Keratinocyte (primary cell): ENCODE measurements around the gene ZIC3. TPM values are rescaled to one million over a fixed set of nuclear protein-coding genes. Genes with fewer than 3 reads are reported as not detected.

Experiments
- DNase-seq: peaks from one replicate; pipeline ENCODE4 v3.0.0-alpha.2; 2011; ENCODE audit warnings: low read depth, missing footprints, low spot score
- FAIRE-seq: peaks from 2 replicates; lab custom pipeline; 2011; peaks lifted over from hg19 to GRCh38; lab: Jason Lieb, UNC
- H2AFZ ChIP-seq: 2 replicates; pipeline ENCODE4 v1.6.0; 2012; ENCODE audit warnings: low read length, control low read depth, inconsistent platforms; ENCODE audit not compliant: control insufficient read depth
- H3K27ac ChIP-seq: 2 replicates; pipeline ENCODE4 v1.5.1; 2011; ENCODE audit warnings: low read length; ENCODE audit not compliant: control insufficient read depth, insufficient read depth
- H3K27me3 ChIP-seq: 3 replicates; pipeline ENCODE4 v1.6.0; 2011; ENCODE audit warnings: low read length; ENCODE audit not compliant: control insufficient read depth, insufficient read depth; ENCODE audit errors: extremely low read depth
- H3K36me3 ChIP-seq, 2 experiments: 2 replicates in 1 of 2; 3 replicates in 1 of 2; pipeline ENCODE4 v1.5.1; 2011; ENCODE audit warnings: low read length in 2 of 2, mild to moderate bottlenecking in 1 of 2; ENCODE audit not compliant: control insufficient read depth in 2 of 2, insufficient read depth in 2 of 2; ENCODE audit errors: extremely low read depth in 1 of 2
- H3K4me1 ChIP-seq: 3 replicates; pipeline ENCODE4 v1.5.1; 2011; ENCODE audit warnings: low read length; ENCODE audit not compliant: control insufficient read depth, insufficient read depth; ENCODE audit errors: extremely low read depth
- H3K4me2 ChIP-seq: 3 replicates; pipeline ENCODE4 v1.6.0; 2011; ENCODE audit warnings: low read depth, low read length; ENCODE audit not compliant: control insufficient read depth, insufficient read depth; ENCODE audit errors: extremely low read depth
- H3K4me3 ChIP-seq, 3 experiments: fragments of 200-600 bp in 1 of 3; sonication (generic) in 1 of 3; 2 replicates in 2 of 3; 3 replicates in 1 of 3; pipeline ENCODE4 v1.5.1; 2011 to 2016; ENCODE audit warnings: low read length in 3 of 3, mild to moderate bottlenecking in 3 of 3, control low read depth in 2 of 3, inconsistent platforms in 1 of 3, low read depth in 1 of 3, mixed read lengths in 1 of 3, mixed run types in 1 of 3, moderate library complexity in 1 of 3; ENCODE audit not compliant: control insufficient read depth in 2 of 3, insufficient read depth in 2 of 3; ENCODE audit errors: extremely low read depth in 1 of 3
- H3K79me2 ChIP-seq: 2 replicates; pipeline ENCODE4 v1.6.0; 2012; ENCODE audit warnings: low read length; ENCODE audit not compliant: control insufficient read depth, insufficient read depth
- H3K9ac ChIP-seq: 3 replicates; pipeline ENCODE4 v1.6.0; 2011; ENCODE audit warnings: low read length; ENCODE audit not compliant: control insufficient read depth, insufficient read depth; ENCODE audit errors: extremely low read depth
- H3K9me1 ChIP-seq: 3 replicates; pipeline ENCODE4 v1.6.0; 2011; ENCODE audit warnings: low read length; ENCODE audit not compliant: control insufficient read depth, insufficient read depth; ENCODE audit errors: extremely low read depth
- H3K9me3 ChIP-seq: 2 replicates; pipeline ENCODE4 v1.5.1; 2012; ENCODE audit warnings: low read depth, low read length; ENCODE audit not compliant: control insufficient read depth
- H4K20me1 ChIP-seq: 3 replicates; pipeline ENCODE4 v1.6.0; 2011; ENCODE audit warnings: low read length; ENCODE audit not compliant: control insufficient read depth, insufficient read depth; ENCODE audit errors: extremely low read depth
- CTCF ChIP-seq, 3 experiments: IDR thresholded peaks in 1 of 3; conservative IDR thresholded peaks in 1 of 3; optimal IDR thresholded peaks in 1 of 3; 2 replicates in 2 of 3; 3 replicates in 1 of 3; pipeline versions ENCODE3 to v1.5.1; 2011; ENCODE audit warnings: low read length in 3 of 3, mild to moderate bottlenecking in 3 of 3, moderate library complexity in 2 of 3, control low read depth in 1 of 3, inconsistent platforms in 1 of 3; ENCODE audit not compliant: insufficient read depth in 2 of 3; ENCODE audit errors: extremely low read depth in 1 of 3
- EZH2 ChIP-seq: IDR thresholded peaks from one replicate; pipeline ENCODE4 v1.6.1; 2012; ENCODE audit warnings: inconsistent platforms, mild to moderate bottlenecking, low read length, moderate library complexity
- dilution Hi-C: fragments of 300-500 bp; cut with MboI; formaldehyde crosslinking; loops from one replicate; pipeline ENCODE4 v1.7.0; 2020; ENCODE audit warnings: low sequenced_read_pairs; ENCODE audit not compliant: extremely low pct_ligation_motif_present
- polyA plus RNA-seq, 5 experiments: library from polyadenylated mRNA; depleted of rRNA in 3 of 5; stranded (reverse) in 3 of 5; stranded (forward) in 1 of 5; unstranded in 1 of 5; fragments of >200 nt; gene quantifications; 1 replicate in 1 of 5; 2 replicates in 3 of 5; 3 replicates in 1 of 5; pipeline versions ENCODE4 v1.2.1 to v1.2.3, GENCODE V29; 2011 to 2012; ENCODE audit warnings: missing spikeins in 2 of 5, low read depth in 1 of 5, low replicate concordance in 1 of 5

ZIC3 gene
- polyA plus RNA-seq, 1 donor (not counting 4 experiments of a cell fraction or from before 2014, with no cell fraction given), result not detected

DNA sequence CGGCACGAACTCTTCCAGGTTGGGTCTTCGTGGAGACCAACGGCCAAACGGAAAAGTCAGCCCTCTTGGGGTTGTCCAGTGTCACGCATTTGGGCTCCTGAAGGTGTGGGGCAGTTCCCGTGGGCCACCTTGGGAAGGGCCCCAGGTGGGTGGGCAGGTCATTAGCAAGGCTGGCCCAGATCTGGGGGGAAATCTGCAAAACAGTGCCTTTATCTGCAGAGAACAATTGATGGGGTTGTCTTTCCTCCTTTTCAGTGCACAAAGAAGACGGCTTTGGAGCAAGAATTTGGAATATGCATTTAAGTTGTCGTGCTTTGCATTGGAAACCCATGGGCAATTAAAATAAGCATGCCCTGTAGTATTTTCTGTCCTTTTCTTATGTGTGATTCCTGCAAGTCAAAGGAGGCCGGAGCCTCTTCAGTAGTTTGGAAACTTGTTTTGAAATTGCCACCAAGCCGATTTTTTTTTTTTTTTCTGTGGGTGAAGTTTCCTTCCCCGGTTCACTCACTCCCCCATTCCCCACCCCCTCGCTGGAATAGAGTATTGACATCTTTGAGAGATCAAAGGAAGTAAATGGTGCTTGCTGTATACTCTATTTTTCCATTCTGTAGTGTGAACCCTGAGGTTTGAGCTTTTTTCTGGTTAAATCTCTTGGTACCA is 9.8 kb downstream of the ZIC3 start:
- no peak for TF ChIP-seq CTCF (optimal IDR thresholded peaks at IDR 0.05 in 1 of 3, IDR thresholded peaks at IDR 0.05 in 1 of 3, conservative IDR thresholded peaks at IDR 0.05 in 1 of 3; ENCODE audit: extremely low read depth in 1 of 3, insufficient read depth in 2 of 3, low read length in 3 of 3)
- TF ChIP-seq EZH2, result no peak
- Histone ChIP-seq H3K27me3 (peaks cover 24% of the 10 kb centered on the region), H4K20me1 (no peaks in the 10 kb centered on the region), H3K9me1 (no peaks in the 10 kb centered on the region), H3K27ac (no peak overlapping the region), H2AFZ (no peak overlapping the region), H3K9ac (no peak overlapping the region), H3K4me1 (no peaks in the 10 kb centered on the region), H3K36me3 (no peaks in the 10 kb centered on the region), H3K4me3 (no peak overlapping the region), H3K79me2 (no peaks in the 10 kb centered on the region), H3K4me2 (no peak overlapping the region), H3K9me3 (no peaks in the 10 kb centered on the region)
- dilution Hi-C loops, result no loop called here
- DNase-seq (no peak), FAIRE-seq (no peak)

DNA sequence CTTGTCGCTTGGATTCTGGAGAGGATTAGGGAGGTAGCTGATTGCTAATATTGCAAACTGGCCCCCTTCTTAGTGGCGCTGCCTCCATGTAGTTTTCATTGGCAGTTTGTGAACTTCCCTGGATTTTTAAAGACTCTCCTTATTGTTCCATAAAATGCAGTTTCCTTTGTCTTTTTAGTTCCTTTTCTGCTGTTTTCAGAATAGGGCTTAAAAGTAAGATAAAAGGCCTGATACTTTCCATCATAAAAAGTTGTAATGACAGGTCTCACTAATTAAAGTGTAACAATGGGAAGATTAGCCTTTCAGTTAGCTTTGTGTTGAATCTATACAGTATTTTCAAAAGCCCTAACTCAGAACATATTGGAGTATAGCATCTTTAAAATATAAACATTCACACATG is 21.2 kb downstream of the ZIC3 start:
- Histone ChIP-seq H3K27ac (no peak overlapping the region), H3K27me3 (no peaks in the 10 kb centered on the region), H2AFZ (no peak overlapping the region), H4K20me1 (no peaks in the 10 kb centered on the region), H3K36me3 (no peaks in the 10 kb centered on the region), H3K9me1 (no peaks in the 10 kb centered on the region), H3K4me1 (no peaks in the 10 kb centered on the region), H3K4me3 (no peak overlapping the region), H3K9me3 (no peaks in the 10 kb centered on the region), H3K9ac (no peak overlapping the region), H3K79me2 (no peaks in the 10 kb centered on the region), H3K4me2 (no peak overlapping the region)
- FAIRE-seq, result no peak
- DNase-seq, result no peak
- dilution Hi-C loops, result no loop called here
- TF ChIP-seq EZH2 (no peak), CTCF (optimal IDR thresholded peaks at IDR 0.05 in 1 of 3, IDR thresholded peaks at IDR 0.05 in 1 of 3, conservative IDR thresholded peaks at IDR 0.05 in 1 of 3; ENCODE audit: extremely low read depth in 1 of 3, insufficient read depth in 2 of 3, low read length in 3 of 3) (no peak)
